GM23248 (cell line): ENCODE measurements around the gene ZNF593. TPM values are rescaled to one million over a fixed set of nuclear protein-coding genes. Genes with fewer than 3 reads are reported as not detected.

Experiments
- DNase-seq: peaks from one replicate; pipeline ENCODE4 v3.0.0-alpha.2; 2015
- H2AFZ ChIP-seq: fragments of 200-600 bp; sonication (generic); 2 replicates; pipeline ENCODE4 v1.6.1; 2016; ENCODE audit warnings: antibody characterized with exemption
- H3F3A ChIP-seq: fragments of 200-600 bp; sonication (generic); 2 replicates; pipeline ENCODE4 v1.6.1; 2016; ENCODE audit warnings: mild to moderate bottlenecking, antibody characterized with exemption, mixed run types; ENCODE audit not compliant: insufficient read depth
- H3K27ac ChIP-seq: fragments of 200-600 bp; sonication (generic); 2 replicates; pipeline ENCODE4 v1.5.1; 2016; ENCODE audit warnings: mild to moderate bottlenecking
- H3K27me3 ChIP-seq: fragments of 200-600 bp; sonication (generic); replicated peaks from 2 replicates; pipeline ENCODE4 v1.6.1; 2016; ENCODE audit warnings: mild to moderate bottlenecking; ENCODE audit not compliant: insufficient read depth
- H3K36me3 ChIP-seq: fragments of 200-600 bp; sonication (generic); 2 replicates; pipeline ENCODE4 v1.6.1; 2016; ENCODE audit warnings: low read depth, mild to moderate bottlenecking
- H3K4me1 ChIP-seq: fragments of 200-600 bp; sonication (generic); 2 replicates; pipeline ENCODE4 v1.6.1; 2016; ENCODE audit warnings: mild to moderate bottlenecking; ENCODE audit not compliant: insufficient read depth
- H3K4me2 ChIP-seq: fragments of 200-600 bp; sonication (generic); one replicate; pipeline ENCODE4 v1.6.1; 2016; ENCODE audit warnings: mild to moderate bottlenecking; ENCODE audit not compliant: unreplicated experiment
- H3K4me3 ChIP-seq: fragments of 200-600 bp; sonication (generic); 2 replicates; pipeline ENCODE4 v1.5.1; 2016; ENCODE audit warnings: mild to moderate bottlenecking
- H3K79me2 ChIP-seq: fragments of 200-600 bp; sonication (generic); 2 replicates; pipeline ENCODE4 v1.6.1; 2016; ENCODE audit warnings: mild to moderate bottlenecking; ENCODE audit not compliant: insufficient read depth
- H3K9ac ChIP-seq: fragments of 200-600 bp; sonication (generic); 2 replicates; pipeline ENCODE4 v1.6.1; 2016; ENCODE audit warnings: mild to moderate bottlenecking
- H3K9me2 ChIP-seq: fragments of 200-600 bp; sonication (generic); 2 replicates; pipeline ENCODE4 v1.6.1; 2016; ENCODE audit warnings: mixed run types, mild to moderate bottlenecking, moderate library complexity; ENCODE audit not compliant: insufficient read depth
- H3K9me3 ChIP-seq: fragments of 200-600 bp; sonication (generic); one replicate; pipeline ENCODE4 v1.6.1; 2017; ENCODE audit warnings: low read depth
- H4K20me1 ChIP-seq: fragments of 200-600 bp; sonication (generic); 2 replicates; pipeline ENCODE4 v1.6.0; 2016; ENCODE audit not compliant: insufficient read depth
- EZH2 ChIP-seq: fragments of 200-600 bp; sonication (generic); IDR thresholded peaks from 2 replicates; pipeline ENCODE4 v1.6.1; 2018; ENCODE audit warnings: antibody characterized with exemption, mild to moderate bottlenecking; ENCODE audit not compliant: insufficient read depth, poor library complexity, severe bottlenecking
- EZH2phosphoT487 ChIP-seq: fragments of 200-600 bp; sonication (generic); IDR thresholded peaks from 2 replicates; pipeline ENCODE4 v1.6.1; 2018; ENCODE audit warnings: antibody characterized with exemption, moderate library complexity, mild to moderate bottlenecking, low read depth; ENCODE audit not compliant: insufficient read depth
- WGBS, 2 experiments: methylation state at CpG; one replicate each; pipeline ENCODE4 v1.1.6; 2015 to 2017; ENCODE audit warnings: low lambda C conversion rate in 2 of 2, low coverage in 1 of 2; ENCODE audit errors: missing lambda C conversion rate in 2 of 2; 5-methylcytosine and 5-hydroxymethylcytosine counted together
- in situ Hi-C: fragments of 300-500 bp; cut with MboI; formaldehyde crosslinking; loops from 2 replicates; pipeline ENCODE4 v1.15.0; 2020
- polyA plus RNA-seq: library from polyadenylated mRNA; unstranded; fragments of >200 nt; fragmentation: Nextera tagmentation; extraction: Ambion mirVana; gene quantifications from 2 replicates; pipeline ENCODE4 v1.2.1, GENCODE V29; 2016
- total RNA-seq: library from RNA; depleted of rRNA; stranded (reverse); fragments of >200 nt; shearing (Covaris generic); gene quantifications from 2 replicates; pipeline ENCODE4 v1.2.3, GENCODE V29; 2014

The ZNF593 gene
- total and polyA plus RNA-seq, 2 experiments from 2014 or later = 25.0 to 61.2 TPM

- no peak for DNase-seq
Measured at GRCh38 chr1:26154750-26155149, 15.0 kb upstream of the ZNF593 start.

GRCh38 chr1:26155370-26156284 lies 14.1 kb upstream of the ZNF593 start:
- peaks cover 20% of the 10 kb centered on the region; the same call in 1 of the 2 replicates for H3K27me3 ChIP-seq
- H3K4me2 ChIP-seq = no peak overlapping the region
- no peaks in the 10 kb centered on the region for H3K9me3 ChIP-seq
- no peak overlapping the region for H3K4me3 ChIP-seq
- DNase-seq = no peak
- no peaks in the 10 kb centered on the region for H4K20me1 ChIP-seq
- no peaks in the 10 kb centered on the region for H3K9me2 ChIP-seq
- H3K36me3 ChIP-seq = no peaks in the 10 kb centered on the region
- no peak overlapping the region for H3K9ac ChIP-seq
- no peaks in the 10 kb centered on the region for H3F3A ChIP-seq
- no peak for TF ChIP-seq EZH2phosphoT487
- TF ChIP-seq EZH2 = no peak
- H2AFZ ChIP-seq = no peak overlapping the region
- 53 to 59% methylated on average over 21 of the region's 21 CpGs for WGBS, 2 experiments
- no peak overlapping the region for H3K27ac ChIP-seq
- in situ Hi-C loops = no loop called here
- no peaks in the 10 kb centered on the region for H3K79me2 ChIP-seq
- no peaks in the 10 kb centered on the region for H3K4me1 ChIP-seq

More at GRCh38 chr1:26154750-26155149, 15.0 kb upstream of the ZNF593 start:
- no peak overlapping the region for H3K4me3 ChIP-seq
- H3K27me3 ChIP-seq = peaks cover 27% of the 10 kb centered on the region
- no peak overlapping the region for H2AFZ ChIP-seq
- H3K9me3 ChIP-seq = no peaks in the 10 kb centered on the region
- TF ChIP-seq EZH2 (no peak), EZH2phosphoT487 (no peak)
- no peak overlapping the region for H3K9ac ChIP-seq
- no peaks in the 10 kb centered on the region for H3K9me2 ChIP-seq
- no peaks in the 10 kb centered on the region for H3F3A ChIP-seq
- H4K20me1 ChIP-seq = no peaks in the 10 kb centered on the region
- no peak overlapping the region for H3K27ac ChIP-seq
- in situ Hi-C loops = no loop called here
- 25% methylated on average over 9 of the region's 9 CpGs for WGBS, 2 experiments
- H3K4me2 ChIP-seq = no peak overlapping the region
- no peaks in the 10 kb centered on the region for H3K79me2 ChIP-seq
- H3K36me3 ChIP-seq = no peaks in the 10 kb centered on the region
- H3K4me1 ChIP-seq = no peaks in the 10 kb centered on the region

- H3K79me2 ChIP-seq = no peaks in the 10 kb centered on the region
- H3K27ac ChIP-seq = no peak overlapping the region
- H2AFZ ChIP-seq = no peak overlapping the region
- H3K9ac ChIP-seq = no peak overlapping the region
- H3K4me3 ChIP-seq = no peak overlapping the region
- H3K9me2 ChIP-seq = no peaks in the 10 kb centered on the region
- no peaks in the 10 kb centered on the region for H3K36me3 ChIP-seq
- H3F3A ChIP-seq = no peaks in the 10 kb centered on the region
- in situ Hi-C loops = no loop called here
- peaks cover 22% of the 10 kb centered on the region for H3K27me3 ChIP-seq
- 27 to 31% methylated on average over 12 of the region's 12 CpGs for WGBS, 2 experiments
- no peak for DNase-seq
- H4K20me1 ChIP-seq = no peaks in the 10 kb centered on the region
- TF ChIP-seq EZH2 = no peak
- TF ChIP-seq EZH2phosphoT487 = no peak
- no peaks in the 10 kb centered on the region for H3K9me3 ChIP-seq
- H3K4me2 ChIP-seq = no peak overlapping the region
- H3K4me1 ChIP-seq = no peaks in the 10 kb centered on the region
Measured at GRCh38 chr1:26156285-26157038, 13.2 kb upstream of the ZNF593 start.

GRCh38 chr1:26158271-26158907 lies 11.3 kb upstream of the ZNF593 start:
- H3F3A ChIP-seq = no peaks in the 10 kb centered on the region
- H3K27me3 ChIP-seq = peaks cover 14% of the 10 kb centered on the region
- no peak overlapping the region for H2AFZ ChIP-seq
- in situ Hi-C loops = no loop called here
- H3K9me2 ChIP-seq = no peaks in the 10 kb centered on the region
- no peak overlapping the region for H3K27ac ChIP-seq
- no peaks in the 10 kb centered on the region for H3K36me3 ChIP-seq
- no peak for TF ChIP-seq EZH2phosphoT487
- no peak for TF ChIP-seq EZH2
- H3K9me3 ChIP-seq = no peaks in the 10 kb centered on the region
- H3K4me3 ChIP-seq = no peak overlapping the region
- H4K20me1 ChIP-seq = no peaks in the 10 kb centered on the region
- H3K79me2 ChIP-seq = no peaks in the 10 kb centered on the region
- no peak for DNase-seq
- H3K4me2 ChIP-seq = no peak overlapping the region
- H3K9ac ChIP-seq = no peak overlapping the region
- WGBS, 2 experiments = 83 to 84% methylated on average over 5 of the region's 5 CpGs
- H3K4me1 ChIP-seq = no peaks in the 10 kb centered on the region
